SK-N-SH treated with all-trans-retinoic acid at 6 μM for 48 hours (cell line): Measurements from ENCODE around the gene ARHGAP15.

Experiments
- ATAC-seq: fragments of 200-7000 bp; cut with Tn5 transposase; 3 replicates; pipeline ENCODE4 v1.9.1; 2020; ENCODE audit warnings: mild to moderate bottlenecking, moderate library complexity
- ARNTL ChIP-seq: fragments of 450-650 bp; formaldehyde crosslinking; IDR thresholded peaks from 2 replicates; pipeline ENCODE4 v1.5.0; 2020; ENCODE audit warnings: low read depth, mild to moderate bottlenecking, moderate library complexity, borderline replicate concordance
- BACH2 ChIP-seq: fragments of 250-450 bp; sonication (Bioruptor Pico); IDR thresholded peaks from 2 replicates; pipeline ENCODE4 v1.9.0; 2021; ENCODE audit warnings: mild to moderate bottlenecking, borderline replicate concordance
- CREB5 ChIP-seq: fragments of 250-450 bp; sonication (Bioruptor Pico); IDR thresholded peaks from 2 replicates; pipeline ENCODE4 v1.5.1; 2020; ENCODE audit warnings: low read depth, mild to moderate bottlenecking, moderate library complexity
- CSDC2 ChIP-seq: fragments of 250-450 bp; sonication (Bioruptor Pico); IDR thresholded peaks from 2 replicates; pipeline ENCODE4 v1.5.0; 2020; ENCODE audit warnings: mild to moderate bottlenecking, moderate library complexity
- ESRRG ChIP-seq: fragments of 250-450 bp; sonication (Bioruptor Pico); IDR thresholded peaks from 2 replicates; pipeline ENCODE4 v1.6.1; 2021; ENCODE audit warnings: mild to moderate bottlenecking
- GLIS3 ChIP-seq: fragments of 250-450 bp; sonication (Bioruptor Pico); IDR thresholded peaks from 2 replicates; pipeline ENCODE4 v1.5.0; 2020; ENCODE audit warnings: mild to moderate bottlenecking, moderate library complexity
- ISL1 ChIP-seq: fragments of 250-450 bp; sonication (Bioruptor Pico); IDR thresholded peaks from 2 replicates; pipeline ENCODE4 v2.1.2; 2022; ENCODE audit warnings: mild to moderate bottlenecking, moderate library complexity
- OSR1 ChIP-seq: fragments of 250-450 bp; sonication (Bioruptor Pico); IDR thresholded peaks from 2 replicates; pipeline ENCODE4 v1.8.0; 2022; ENCODE audit warnings: moderate library complexity, mild to moderate bottlenecking, inconsistent platforms
- PATZ1 ChIP-seq: fragments of 250-450 bp; sonication (Bioruptor Pico); IDR thresholded peaks from 2 replicates; pipeline ENCODE4 v1.8.0; 2020; ENCODE audit warnings: mild to moderate bottlenecking, moderate library complexity, borderline replicate concordance
- POU6F1 ChIP-seq: fragments of 250-450 bp; sonication (Bioruptor Pico); IDR thresholded peaks from 2 replicates; pipeline ENCODE4 v1.8.0; 2021; ENCODE audit warnings: low read depth, mild to moderate bottlenecking, moderate library complexity, borderline replicate concordance
- PPARA ChIP-seq: fragments of 250-450 bp; sonication (Bioruptor Pico); IDR thresholded peaks from 2 replicates; pipeline ENCODE4 v1.5.0; 2020; ENCODE audit warnings: mild to moderate bottlenecking, borderline replicate concordance
- RARB ChIP-seq: fragments of 250-450 bp; sonication (Bioruptor Pico); IDR thresholded peaks from 2 replicates; pipeline ENCODE4 v1.8.0; 2021; ENCODE audit warnings: mild to moderate bottlenecking, moderate library complexity
- SNAI2 ChIP-seq: fragments of 250-450 bp; sonication (Bioruptor Pico); IDR thresholded peaks from 2 replicates; pipeline ENCODE4 v1.5.0; 2020; ENCODE audit warnings: mild to moderate bottlenecking, moderate library complexity
- TCF4 ChIP-seq: fragments of 250-450 bp; sonication (Bioruptor Pico); IDR thresholded peaks from 2 replicates; pipeline ENCODE4 v1.8.0; 2021; ENCODE audit warnings: mild to moderate bottlenecking, moderate library complexity, borderline replicate concordance
- TOX ChIP-seq: fragments of 250-450 bp; sonication (Bioruptor Pico); IDR thresholded peaks from 2 replicates; pipeline ENCODE4 v1.8.0; 2021; ENCODE audit warnings: mild to moderate bottlenecking, moderate library complexity, borderline replicate concordance
- TSHZ2 ChIP-seq: fragments of 250-450 bp; sonication (Bioruptor Pico); IDR thresholded peaks from 2 replicates; pipeline ENCODE4 v1.5.0; 2020; ENCODE audit warnings: mild to moderate bottlenecking, moderate library complexity
- ZC3H10 ChIP-seq: fragments of 250-450 bp; sonication (Bioruptor Pico); IDR thresholded peaks from 2 replicates; pipeline ENCODE4 v1.5.1; 2021; ENCODE audit warnings: mild to moderate bottlenecking, moderate library complexity
- ZFP3 ChIP-seq: fragments of 250-450 bp; sonication (Bioruptor Pico); IDR thresholded peaks from 2 replicates; pipeline ENCODE4 v1.5.0; 2020; ENCODE audit warnings: mild to moderate bottlenecking, moderate library complexity
- ZFP30 ChIP-seq: fragments of 450-650 bp; formaldehyde crosslinking; IDR thresholded peaks from 2 replicates; pipeline ENCODE4 v1.5.0; 2022; ENCODE audit warnings: mild to moderate bottlenecking, moderate library complexity
- ZNF565 ChIP-seq: fragments of 450-650 bp; formaldehyde crosslinking; conservative IDR thresholded peaks from 2 replicates; pipeline ENCODE4 v1.5.0; 2020; ENCODE audit warnings: low read depth, mild to moderate bottlenecking, moderate library complexity
- ZNF70 ChIP-seq: fragments of 450-650 bp; formaldehyde crosslinking; IDR thresholded peaks from 2 replicates; pipeline ENCODE4 v1.5.0; 2020; ENCODE audit warnings: mild to moderate bottlenecking, moderate library complexity
- ZNF8 ChIP-seq: fragments of 450-650 bp; formaldehyde crosslinking; IDR thresholded peaks from 2 replicates; pipeline ENCODE4 v1.5.0; 2020; ENCODE audit warnings: mild to moderate bottlenecking, moderate library complexity

The ARHGAP15 gene

GRCh38 chr2:143237146-143237777 is 108.0 kb downstream of the ARHGAP15 start (continued):
- TF ChIP-seq CREB5 (CRISPR knock-in tag), result no peak

GRCh38 chr2:143241403-143242088 is 112.3 kb downstream of the ARHGAP15 start:
- no peak for ATAC-seq
- TF ChIP-seq ZC3H10 (CRISPR knock-in tag), result no peak
- no peak for TF ChIP-seq OSR1
- TF ChIP-seq ESRRG (CRISPR knock-in tag), result no peak
- no peak for TF ChIP-seq ZFP3
- no peak for TF ChIP-seq PATZ1 (CRISPR knock-in tag)
- no peak for TF ChIP-seq TSHZ2 (CRISPR knock-in tag)
- no peak for TF ChIP-seq TOX (CRISPR knock-in tag)
- no peak for TF ChIP-seq ZNF8 (CRISPR knock-in tag)
- TF ChIP-seq RARB, result no peak
- TF ChIP-seq ZFP30 (CRISPR knock-in tag), result no peak
- TF ChIP-seq CREB5 (CRISPR knock-in tag), result no peak
- no peak for TF ChIP-seq ZNF70
- no peak for TF ChIP-seq BACH2 (CRISPR knock-in tag)
- no peak for TF ChIP-seq SNAI2 (CRISPR knock-in tag)
- TF ChIP-seq ISL1 (CRISPR knock-in tag), result no peak
- no peak for TF ChIP-seq PPARA (CRISPR knock-in tag)
- TF ChIP-seq GLIS3 (CRISPR knock-in tag), result no peak
- TF ChIP-seq ZNF565 (CRISPR knock-in tag), result no peak
- TF ChIP-seq, all 23 proteins: peak for 0

GRCh38 chr2:143246246-143246645 is 117.0 kb downstream of the ARHGAP15 start:
- ATAC-seq, result no peak
- no peak for TF ChIP-seq POU6F1 (CRISPR knock-in tag)
- TF ChIP-seq TSHZ2 (CRISPR knock-in tag), result no peak
- no peak for TF ChIP-seq ARNTL (CRISPR knock-in tag)
- no peak for TF ChIP-seq CSDC2 (CRISPR knock-in tag)
- TF ChIP-seq ZNF8 (CRISPR knock-in tag), result no peak
- TF ChIP-seq ZNF70, result no peak
- TF ChIP-seq PPARA (CRISPR knock-in tag), result no peak
- TF ChIP-seq RARB, result no peak
- TF ChIP-seq ESRRG (CRISPR knock-in tag), result no peak
- no peak for TF ChIP-seq CREB5 (CRISPR knock-in tag)
- TF ChIP-seq GLIS3 (CRISPR knock-in tag), result no peak
- TF ChIP-seq ZFP3, result no peak
- no peak for TF ChIP-seq ZC3H10 (CRISPR knock-in tag)
- TF ChIP-seq ZFP30 (CRISPR knock-in tag), result no peak
- TF ChIP-seq BACH2 (CRISPR knock-in tag), result no peak
- TF ChIP-seq SNAI2 (CRISPR knock-in tag), result no peak
- no peak for TF ChIP-seq TOX (CRISPR knock-in tag)
- TF ChIP-seq OSR1, result no peak
- TF ChIP-seq TCF4 (CRISPR knock-in tag), result no peak
